Cardiac muscle cell (in vitro differentiated cells and primary cell): Measurements from ENCODE around the gene ARID3A. TPM values are rescaled to one million over a fixed set of nuclear protein-coding genes. Genes with fewer than 3 reads are reported as not detected.
"Not testable (repeated sequence)": the region's sequence is repeated elsewhere in the genome, so short reads cannot be mapped to it uniquely, and the experiment has no call there.

Experiments used
- DNase-seq, 2 donors: peaks; one replicate each; pipeline versions ENCODE4 v3.0.0 to v3.0.0-alpha.2; 2010 to 2017; ENCODE audit warnings: low read depth in 1 of 2, low spot score in 1 of 2
- H3K27ac ChIP-seq: fragments of 200-600 bp; sonication (generic); 2 replicates; pipeline ENCODE4 v1.5.1; 2016
- H3K27me3 ChIP-seq: fragments of 200-600 bp; sonication (generic); 2 replicates; pipeline ENCODE4 v1.6.0; 2016; ENCODE audit warnings: control low read depth
- H3K36me3 ChIP-seq: fragments of 200-600 bp; sonication (generic); 2 replicates; pipeline ENCODE4 v1.5.1; 2016; ENCODE audit warnings: control low read depth
- H3K4me1 ChIP-seq: fragments of 200-600 bp; sonication (generic); 2 replicates; pipeline ENCODE4 v1.8.1; 2017; ENCODE audit warnings: low read depth, mild to moderate bottlenecking, mixed run types
- H3K4me3 ChIP-seq: fragments of 200-600 bp; sonication (generic); 2 replicates; pipeline ENCODE4 v1.5.1; 2016; ENCODE audit warnings: mild to moderate bottlenecking
- H3K9me3 ChIP-seq: fragments of 200-600 bp; sonication (generic); 2 replicates; pipeline ENCODE4 v1.5.1; 2017; ENCODE audit warnings: low read depth, mild to moderate bottlenecking, control low read depth
- CTCF ChIP-seq: IDR thresholded peaks from 2 replicates; pipeline ENCODE4 v1.5.1; 2012; ENCODE audit warnings: low read depth, mild to moderate bottlenecking, low read length
- polyA plus RNA-seq: library from polyadenylated mRNA; unstranded; fragments of >200 nt; fragmentation: Nextera tagmentation; extraction: Ambion mirVana; gene quantifications from 2 replicates; pipeline ENCODE4 v1.2.1, GENCODE V29; 2016
- total RNA-seq: library from RNA; depleted of rRNA; stranded (reverse); fragments of >200 nt; gene quantifications from 2 replicates; pipeline ENCODE4 v1.2.3, GENCODE V29; 2016

The ARID3A gene
- total and polyA plus RNA-seq, 2 experiments from 2014 or later, result 39.1 to 62.3 TPM

- Histone ChIP-seq H3K9me3 (no peaks in the 10 kb centered on the region), H3K4me1 (no peaks in the 10 kb centered on the region), H3K27ac (no peak overlapping the region), H3K36me3 (no peaks in the 10 kb centered on the region), H3K27me3 (no peaks in the 10 kb centered on the region), H3K4me3 (no peak overlapping the region)
- DNase-seq, result no peak
- no peak for TF ChIP-seq CTCF
These were observed 35.0 kb upstream of the ARID3A start for GRCh38 chr19:890831-891230.

- not testable (repeated sequence) for H3K27me3 ChIP-seq, H3K36me3 ChIP-seq, H3K9me3 ChIP-seq, H3K4me1 ChIP-seq, DNase-seq
- peak overlapping the region; percentile 79 for H3K4me3 ChIP-seq
- peak overlapping the region; percentile 23 for H3K27ac ChIP-seq
These were observed 34.2 kb upstream of the ARID3A start for GRCh38 chr19:891421-892200.

- Histone ChIP-seq H3K36me3 (no peaks in the 10 kb centered on the region), H3K9me3 (no peaks in the 10 kb centered on the region), H3K4me3 (peak overlapping the region; percentile 79), H3K27ac (peak overlapping the region; percentile 98), H3K27me3 (no peaks in the 10 kb centered on the region), H3K4me1 (no peaks in the 10 kb centered on the region)
- DNase-seq, result no peak
- no peak for TF ChIP-seq CTCF
These were observed 33.5 kb upstream of the ARID3A start for GRCh38 chr19:892243-892893.

GRCh38 chr19:892894-893689 is 32.7 kb upstream of the ARID3A start, which contains the start of the genes MED16 and RNU6-9:
Gene MED16 (minus strand): TSS chr19:893187. CDS start chr19:891131, 2,056 bp downstream.
Gene RNU6-9 (plus strand): TSS chr19:893484.
- no peaks in the 10 kb centered on the region for H3K4me1 ChIP-seq
- H3K27ac ChIP-seq, result peak within 1 kb of the TSS; percentile 98
- no peaks in the 10 kb centered on the region for H3K36me3 ChIP-seq
- DNase-seq, result peak; percentile 95 to 96
- H3K4me3 ChIP-seq, result peak within 1 kb of the TSS; percentile 79
- no peak for TF ChIP-seq CTCF
- no peaks in the 10 kb centered on the region for H3K27me3 ChIP-seq
- no peaks in the 10 kb centered on the region for H3K9me3 ChIP-seq

GRCh38 chr19:896434-896833 is 29.4 kb upstream of the ARID3A start:
- DNase-seq, result no peak
- Histone ChIP-seq H3K27ac (no peak overlapping the region), H3K9me3 (no peaks in the 10 kb centered on the region), H3K4me1 (no peaks in the 10 kb centered on the region), H3K27me3 (no peaks in the 10 kb centered on the region), H3K36me3 (no peaks in the 10 kb centered on the region), H3K4me3 (no peak overlapping the region)
- no peak for TF ChIP-seq CTCF
